ENCODE data around the gene USP26. TPM values are rescaled to one million over a fixed set of nuclear protein-coding genes. Genes with fewer than 3 reads are reported as not detected.
"Not testable (repeated sequence)": the region's sequence is repeated elsewhere in the genome, so short reads cannot be mapped to it uniquely, and the experiment has no call there.

The USP26 gene
- polyA plus RNA-seq, 3 donors = not detected

GRCh38 chrX:133083899-133084298 is 13.0 kb downstream of the USP26 start:
- Histone ChIP-seq H3K9ac (ENCODE audit: insufficient read depth, low read length, poor library complexity, severe bottlenecking) (no peak overlapping the region), H4K20me1 (ENCODE audit: insufficient read depth, low read length) (no peaks in the 10 kb centered on the region), H2AFZ (ENCODE audit: insufficient read depth, low read depth, low read length, poor library complexity, severe bottlenecking) (no peak overlapping the region), H3K9me3 (replicated peaks in 1 of 2; ENCODE audit: control insufficient read depth in 1 of 2, insufficient read depth in 1 of 2, low read length in 2 of 2) (no peaks in the 10 kb centered on the region), H3K79me2 (ENCODE audit: insufficient read depth, low read length) (no peaks in the 10 kb centered on the region), H3K4me2 (replicated peaks; ENCODE audit: extremely low read depth, low read length, poor library complexity, severe bottlenecking) (no peak overlapping the region), H3K27me3 (ENCODE audit: control insufficient read depth in 2 of 2, insufficient read depth in 2 of 2, low read length in 2 of 2) (peaks cover 0 to 2% of the 10 kb centered on the region in 2 donors), H3K4me1 (ENCODE audit: control insufficient read depth in 1 of 2, insufficient read depth in 2 of 2, low read length in 2 of 2) (no peaks in the 10 kb centered on the region), H3K4me3 (replicated peaks in 1 of 3; ENCODE audit: low read depth in 2 of 3, low read length in 3 of 3) (no peak overlapping the region), H3K36me3 (replicated peaks in 1 of 2; ENCODE audit: control insufficient read depth in 1 of 2, insufficient read depth in 2 of 2, low read length in 2 of 2) (no peaks in the 10 kb centered on the region), H3K27ac (ENCODE audit: low read depth in 1 of 2, low read length in 2 of 2) (no peak overlapping the region)
- TF ChIP-seq CTCF (IDR thresholded peaks at IDR 0.05) = no peak
- Mint-ChIP-seq H3K27ac (no peak overlapping the region), H3K27me3 (ENCODE audit: low read depth in 3 of 3) (peaks cover 0 to 5% (median 1%) of the 10 kb centered on the region in 3 donors), H3K9me3 (peaks cover 0 to 1% (median 0%) of the 10 kb centered on the region in 7 donors), H3K36me3 (no peaks in the 10 kb centered on the region), H3K4me3 (no peak overlapping the region), H3K4me1 (no peaks in the 10 kb centered on the region)
- intact Hi-C loops (cut with micrococcal nuclease) = no loop called here
- no peak for DNase-seq
- WGBS (ENCODE audit: insufficient coverage) = no CpG with 5 or more reads among the region's 1 CpG

GRCh38 chrX:133081990-133082389 is 14.9 kb downstream of the USP26 start:
- intact Hi-C loops (cut with micrococcal nuclease) = no loop called here
- Histone ChIP-seq H3K9me3 (replicated peaks in 1 of 2; ENCODE audit: control insufficient read depth in 1 of 2, insufficient read depth in 1 of 2, low read length in 2 of 2) (no peaks in the 10 kb centered on the region), H2AFZ (ENCODE audit: insufficient read depth, low read depth, low read length, poor library complexity, severe bottlenecking) (no peak overlapping the region), H3K36me3 (replicated peaks in 1 of 2; ENCODE audit: control insufficient read depth in 1 of 2, insufficient read depth in 2 of 2, low read length in 2 of 2) (no peaks in the 10 kb centered on the region), H3K27ac (ENCODE audit: low read depth in 1 of 2, low read length in 2 of 2) (no peak overlapping the region), H3K4me2 (replicated peaks; ENCODE audit: extremely low read depth, low read length, poor library complexity, severe bottlenecking) (no peak overlapping the region), H3K27me3 (ENCODE audit: control insufficient read depth in 2 of 2, insufficient read depth in 2 of 2, low read length in 2 of 2) (peaks cover 0 to 2% of the 10 kb centered on the region in 2 donors), H3K4me1 (ENCODE audit: control insufficient read depth in 1 of 2, insufficient read depth in 2 of 2, low read length in 2 of 2) (no peaks in the 10 kb centered on the region), H3K9ac (ENCODE audit: insufficient read depth, low read length, poor library complexity, severe bottlenecking) (no peak overlapping the region), H3K79me2 (ENCODE audit: insufficient read depth, low read length) (no peaks in the 10 kb centered on the region), H4K20me1 (ENCODE audit: insufficient read depth, low read length) (no peaks in the 10 kb centered on the region), H3K4me3 (replicated peaks in 1 of 3; ENCODE audit: low read depth in 2 of 3, low read length in 3 of 3) (no peak overlapping the region)
- Mint-ChIP-seq H3K27ac (no peak overlapping the region), H3K36me3 (no peaks in the 10 kb centered on the region), H3K27me3 (ENCODE audit: low read depth in 3 of 3) (peaks cover 0 to 4% (median 1%) of the 10 kb centered on the region in 3 donors), H3K4me1 (no peaks in the 10 kb centered on the region), H3K9me3 (peaks cover 0 to 6% (median 0%) of the 10 kb centered on the region in 7 donors), H3K4me3 (no peak overlapping the region)
- 100% methylated on average over 1 of the region's 3 CpGs for WGBS (ENCODE audit: insufficient coverage)
- no peak for DNase-seq
- TF ChIP-seq CTCF (IDR thresholded peaks at IDR 0.05) = no peak

GRCh38 chrX:133077856-133078255 is 19.1 kb downstream of the USP26 start:
- H3K27ac ChIP-seq (ENCODE audit: low read depth in 1 of 2, low read length in 2 of 2); H3K36me3 Mint-ChIP-seq; H3K4me3 ChIP-seq (replicated peaks in 1 of 3; ENCODE audit: low read depth in 2 of 3, low read length in 3 of 3); H3K27me3 Mint-ChIP-seq (ENCODE audit: low read depth in 3 of 3); H3K9me3 ChIP-seq (replicated peaks in 1 of 2; ENCODE audit: control insufficient read depth in 1 of 2, insufficient read depth in 1 of 2, low read length in 2 of 2); H3K27me3 ChIP-seq (ENCODE audit: control insufficient read depth in 2 of 2, insufficient read depth in 2 of 2, low read length in 2 of 2); H2AFZ ChIP-seq (ENCODE audit: insufficient read depth, low read depth, low read length, poor library complexity, severe bottlenecking); H3K4me1 Mint-ChIP-seq; intact Hi-C loops (cut with micrococcal nuclease); H3K79me2 ChIP-seq (ENCODE audit: insufficient read depth, low read length); H3K9ac ChIP-seq (ENCODE audit: insufficient read depth, low read length, poor library complexity, severe bottlenecking); DNase-seq; H3K9me3 Mint-ChIP-seq; H3K4me3 Mint-ChIP-seq; H3K27ac Mint-ChIP-seq; H3K4me2 ChIP-seq (replicated peaks; ENCODE audit: extremely low read depth, low read length, poor library complexity, severe bottlenecking); H3K4me1 ChIP-seq (ENCODE audit: control insufficient read depth in 1 of 2, insufficient read depth in 2 of 2, low read length in 2 of 2); H3K36me3 ChIP-seq (replicated peaks in 1 of 2; ENCODE audit: control insufficient read depth in 1 of 2, insufficient read depth in 2 of 2, low read length in 2 of 2); H4K20me1 ChIP-seq (ENCODE audit: insufficient read depth, low read length): not testable (repeated sequence)
- WGBS (ENCODE audit: insufficient coverage) = 100% methylated on average over 1 of the region's 4 CpGs
